ENCODE results near the gene UACA.

DNA sequence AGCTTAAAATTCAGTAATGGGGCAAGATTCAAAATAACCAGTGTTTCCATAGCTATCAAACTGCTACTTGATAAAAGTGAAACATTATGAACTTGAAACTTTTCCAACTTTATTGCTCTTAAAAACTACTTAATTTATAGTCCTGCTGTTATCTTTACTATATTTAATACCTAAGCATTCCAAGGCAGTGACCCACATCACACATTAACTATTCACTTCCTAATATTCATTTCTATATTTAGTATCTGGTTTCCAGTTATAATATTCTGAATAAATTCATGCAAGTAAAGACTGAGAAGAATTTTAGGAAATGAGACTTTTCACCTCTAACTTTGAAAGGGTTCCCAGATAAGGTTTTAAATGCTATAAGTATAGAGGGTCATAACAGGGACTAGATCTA lies 64.9 kb downstream of the UACA start:
- TF ChIP-seq POLR2A (IDR thresholded peaks at IDR 0.05) (no peak), POLR2AphosphoS5 (IDR thresholded peaks at IDR 0.05) (no peak)
- TF ChIP-seq, protein P1, sequence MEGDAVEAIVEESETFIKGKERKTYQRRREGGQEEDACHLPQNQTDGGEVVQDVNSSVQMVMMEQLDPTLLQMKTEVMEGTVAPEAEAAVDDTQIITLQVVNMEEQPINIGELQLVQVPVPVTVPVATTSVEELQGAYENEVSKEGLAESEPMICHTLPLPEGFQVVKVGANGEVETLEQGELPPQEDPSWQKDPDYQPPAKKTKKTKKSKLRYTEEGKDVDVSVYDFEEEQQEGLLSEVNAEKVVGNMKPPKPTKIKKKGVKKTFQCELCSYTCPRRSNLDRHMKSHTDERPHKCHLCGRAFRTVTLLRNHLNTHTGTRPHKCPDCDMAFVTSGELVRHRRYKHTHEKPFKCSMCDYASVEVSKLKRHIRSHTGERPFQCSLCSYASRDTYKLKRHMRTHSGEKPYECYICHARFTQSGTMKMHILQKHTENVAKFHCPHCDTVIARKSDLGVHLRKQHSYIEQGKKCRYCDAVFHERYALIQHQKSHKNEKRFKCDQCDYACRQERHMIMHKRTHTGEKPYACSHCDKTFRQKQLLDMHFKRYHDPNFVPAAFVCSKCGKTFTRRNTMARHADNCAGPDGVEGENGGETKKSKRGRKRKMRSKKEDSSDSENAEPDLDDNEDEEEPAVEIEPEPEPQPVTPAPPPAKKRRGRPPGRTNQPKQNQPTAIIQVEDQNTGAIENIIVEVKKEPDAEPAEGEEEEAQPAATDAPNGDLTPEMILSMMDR (IDR thresholded peaks at IDR 0.05): no peak
